GM19467 (cell line): ENCODE measurements around the gene APOL1.
"Not testable (repeated sequence)": the region's sequence is repeated elsewhere in the genome, so short reads cannot be mapped to it uniquely, and the experiment has no call there.

ENCODE experiments used
- ATAC-seq: cut with Tn5 transposase; IDR thresholded peaks from one replicate; pipeline ENCODE4 v1.9.1; 2021; ENCODE audit warnings: mild to moderate bottlenecking, moderate library complexity; ENCODE audit not compliant: unreplicated experiment

APOL1 gene, protein sequence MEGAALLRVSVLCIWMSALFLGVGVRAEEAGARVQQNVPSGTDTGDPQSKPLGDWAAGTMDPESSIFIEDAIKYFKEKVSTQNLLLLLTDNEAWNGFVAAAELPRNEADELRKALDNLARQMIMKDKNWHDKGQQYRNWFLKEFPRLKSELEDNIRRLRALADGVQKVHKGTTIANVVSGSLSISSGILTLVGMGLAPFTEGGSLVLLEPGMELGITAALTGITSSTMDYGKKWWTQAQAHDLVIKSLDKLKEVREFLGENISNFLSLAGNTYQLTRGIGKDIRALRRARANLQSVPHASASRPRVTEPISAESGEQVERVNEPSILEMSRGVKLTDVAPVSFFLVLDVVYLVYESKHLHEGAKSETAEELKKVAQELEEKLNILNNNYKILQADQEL

DNA sequence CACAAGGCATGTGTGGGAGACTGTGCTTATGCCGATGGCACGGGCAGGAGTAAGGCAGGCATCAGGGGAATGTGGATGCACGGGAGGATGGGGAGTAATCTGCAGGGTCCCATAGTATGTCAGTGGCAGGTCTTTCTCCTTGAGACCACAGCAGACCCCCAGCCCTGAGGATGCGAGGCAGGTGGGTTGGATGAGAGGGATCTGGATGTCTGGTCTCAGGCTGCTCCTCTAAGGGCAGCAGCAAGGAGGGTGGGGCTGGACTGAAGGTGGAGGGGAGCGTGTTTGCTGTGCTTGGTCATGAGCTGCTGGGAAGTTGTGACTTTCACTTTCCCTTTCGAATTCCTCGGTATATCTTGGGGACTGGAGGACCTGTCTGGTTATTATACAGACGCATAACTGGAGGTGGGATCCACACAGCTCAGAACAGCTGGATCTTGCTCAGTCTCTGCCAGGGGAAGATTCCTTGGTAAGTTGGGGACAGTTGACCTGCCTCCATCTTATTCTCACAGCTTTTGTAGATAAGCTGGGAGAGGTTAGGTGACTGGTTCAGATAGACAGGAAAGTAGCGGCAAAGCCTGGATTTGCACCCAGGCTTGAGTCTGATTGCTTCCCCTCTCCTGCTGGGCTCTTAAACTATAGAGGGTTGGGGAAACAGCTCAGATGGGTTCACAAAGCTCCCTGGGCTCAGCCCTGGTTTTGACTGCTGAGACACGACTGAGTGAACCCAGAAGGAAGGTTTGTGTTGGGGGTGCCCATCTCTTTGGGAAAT is at the start of gene APOL1:
APOL1 (plus strand) TSS at position 380 of the 769 bp plus-strand sequence. CDS start 1,823 bp downstream, outside the sequence.
- ATAC-seq: no peak

DNA sequence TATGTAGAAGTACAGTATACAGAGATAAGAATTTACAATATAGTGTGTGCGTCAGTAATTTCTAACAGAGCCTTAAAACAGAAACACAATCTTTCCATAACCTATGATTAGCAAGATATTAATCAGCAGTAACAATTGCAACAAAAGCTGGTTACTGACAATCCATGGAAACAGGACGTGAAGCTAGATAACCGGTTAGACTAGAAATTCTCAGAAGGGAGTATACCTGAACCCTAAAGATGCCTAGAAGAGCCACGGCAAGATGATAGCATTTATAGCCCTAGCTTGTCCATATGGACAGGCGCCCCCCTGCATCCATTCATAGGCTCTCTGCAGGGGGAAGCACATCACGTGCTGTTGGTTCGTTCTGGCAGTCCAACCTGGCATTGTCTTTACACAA is 49.5 kb upstream of the APOL1 start:
- not testable (repeated sequence) for ATAC-seq

DNA sequence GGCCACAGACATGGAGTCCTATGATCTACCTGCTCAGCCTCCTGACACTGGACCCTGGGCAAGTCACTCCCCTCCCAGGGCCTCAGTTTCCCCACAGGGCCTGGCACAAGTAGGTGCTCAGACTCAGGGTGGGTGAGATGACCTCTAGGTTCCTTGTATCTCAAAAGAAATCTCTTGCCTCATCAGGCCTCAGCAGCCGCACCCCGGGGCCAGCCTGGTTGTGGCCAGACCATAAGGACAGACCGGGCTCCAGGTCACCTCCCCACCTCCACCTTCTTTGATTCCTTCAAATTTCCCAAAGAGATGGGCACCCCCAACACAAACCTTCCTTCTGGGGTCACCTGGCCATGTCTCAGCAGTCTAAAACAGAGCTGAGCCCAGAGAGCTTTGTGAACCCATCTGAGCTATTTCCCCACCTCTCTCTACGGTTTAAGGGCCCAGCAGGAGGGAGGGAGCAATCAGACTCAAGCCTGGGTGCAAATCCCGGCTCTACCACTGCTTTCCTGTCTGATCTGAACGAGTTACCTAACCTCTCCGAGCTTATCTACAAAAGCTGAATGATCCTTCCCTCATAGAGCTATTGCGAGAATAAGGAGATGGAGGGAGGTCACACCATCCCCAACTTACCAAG is 48.8 kb upstream of the APOL1 start:
- ATAC-seq: no peak

DNA sequence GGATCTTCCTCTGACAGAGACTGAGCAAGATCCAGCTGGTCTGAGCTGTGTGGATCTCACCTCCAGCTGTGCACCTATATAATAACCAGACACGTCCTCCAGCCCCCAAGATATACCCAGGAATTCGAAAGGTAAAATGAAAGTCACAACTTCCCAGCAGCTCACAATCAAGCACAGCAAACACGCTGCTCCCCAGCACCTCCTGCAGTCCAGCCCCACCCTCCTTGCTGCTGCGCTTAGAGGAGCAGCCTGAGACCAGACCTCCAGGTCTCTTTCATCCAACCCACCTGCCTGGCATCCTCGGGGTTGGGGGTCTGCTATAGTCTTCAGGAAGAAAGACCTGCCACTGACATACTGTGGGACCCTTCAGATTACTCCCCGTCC is 48.3 kb upstream of the APOL1 start:
- ATAC-seq: no peak

DNA sequence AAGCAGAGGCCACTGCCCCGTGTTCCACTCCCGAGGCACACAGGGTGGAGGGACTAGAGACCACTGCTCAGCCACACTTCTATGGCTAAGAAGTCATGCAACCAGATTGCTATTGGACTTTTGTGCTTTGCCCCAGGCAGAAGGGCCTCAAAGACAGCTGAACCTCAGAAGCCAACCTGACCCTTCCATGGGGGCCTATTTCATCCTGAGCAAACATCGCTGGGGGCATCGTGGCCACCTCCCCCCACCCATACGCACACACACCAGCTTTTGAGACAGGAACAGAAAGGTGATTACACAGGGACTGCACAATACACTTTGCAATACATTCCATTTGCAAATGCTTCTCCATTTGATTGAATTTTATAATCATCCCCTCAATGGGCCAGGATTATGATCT is 47.4 kb upstream of the APOL1 start:
- not testable (repeated sequence) for ATAC-seq

DNA sequence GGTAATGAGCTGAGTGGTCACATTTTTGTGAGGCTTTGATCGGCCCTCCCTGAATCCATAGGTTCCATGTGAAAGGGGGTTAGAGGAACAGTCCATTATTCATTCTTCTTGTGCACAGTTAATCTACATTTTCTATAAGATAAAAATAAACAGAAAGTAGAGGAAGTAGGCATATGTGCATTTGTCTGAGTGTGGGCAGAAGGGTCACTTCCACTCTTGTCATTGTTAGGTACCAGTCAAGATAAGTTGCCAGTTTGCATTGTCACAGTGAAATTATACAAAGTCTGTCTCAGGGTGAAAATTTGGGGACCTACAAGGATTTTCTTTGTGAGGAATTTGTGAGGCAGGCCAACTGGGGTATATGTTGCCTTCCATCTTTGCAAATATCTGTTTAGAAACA is 46.7 kb upstream of the APOL1 start:
- no peak for ATAC-seq

- no peak for ATAC-seq
These were observed 44.7 kb upstream of the APOL1 start for GRCh38 chr22:36208162-36208765.

DNA sequence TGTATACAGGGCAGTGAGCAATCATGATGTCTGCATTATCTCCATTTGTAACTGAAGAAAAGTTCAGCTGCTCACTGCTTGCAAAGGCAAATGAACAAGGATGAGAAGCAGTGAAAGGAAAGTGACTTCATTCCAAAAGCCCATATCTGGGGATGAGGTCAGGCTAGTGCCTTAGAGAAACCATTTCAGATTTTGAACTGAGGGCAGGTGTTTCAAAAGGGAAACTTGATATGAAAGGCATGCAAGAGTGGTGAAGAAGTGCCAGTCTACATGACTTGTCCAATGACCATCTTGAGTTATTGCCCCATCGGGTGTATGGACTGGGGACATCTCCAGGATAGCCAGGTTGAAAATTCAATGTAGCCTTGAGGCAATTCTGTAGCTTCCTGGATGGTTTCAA is 44.0 kb upstream of the APOL1 start:
- no peak for ATAC-seq

- not testable (repeated sequence) for ATAC-seq
These were observed 43.4 kb upstream of the APOL1 start for GRCh38 chr22:36209488-36209908.

GRCh38 chr22:36210224-36210623 is 42.7 kb upstream of the APOL1 start:
- ATAC-seq: no peak

- no peak for ATAC-seq
These were observed 41.6 kb upstream of the APOL1 start for GRCh38 chr22:36211237-36211861.

DNA sequence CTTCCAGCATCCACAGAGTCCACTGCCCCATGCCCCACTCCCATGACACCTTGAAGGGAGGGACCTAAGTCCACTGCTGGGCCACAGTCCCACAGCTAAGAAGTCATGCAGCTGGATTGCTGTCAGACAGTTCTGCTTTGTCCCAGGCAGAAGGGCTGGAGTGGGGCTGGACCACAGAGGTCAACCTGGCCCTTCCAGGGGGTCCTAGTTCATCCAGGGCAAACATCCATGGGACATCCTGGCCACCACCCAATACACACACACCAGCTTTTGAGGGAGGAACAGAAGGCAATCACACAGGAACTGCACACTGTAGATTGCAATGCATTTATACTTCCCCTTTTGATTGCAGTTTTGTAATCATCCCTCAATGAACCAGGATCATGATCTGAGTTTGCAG is 40.0 kb upstream of the APOL1 start:
- no peak for ATAC-seq

- ATAC-seq: no peak
These were observed 39.3 kb upstream of the APOL1 start for GRCh38 chr22:36213586-36213985.

DNA sequence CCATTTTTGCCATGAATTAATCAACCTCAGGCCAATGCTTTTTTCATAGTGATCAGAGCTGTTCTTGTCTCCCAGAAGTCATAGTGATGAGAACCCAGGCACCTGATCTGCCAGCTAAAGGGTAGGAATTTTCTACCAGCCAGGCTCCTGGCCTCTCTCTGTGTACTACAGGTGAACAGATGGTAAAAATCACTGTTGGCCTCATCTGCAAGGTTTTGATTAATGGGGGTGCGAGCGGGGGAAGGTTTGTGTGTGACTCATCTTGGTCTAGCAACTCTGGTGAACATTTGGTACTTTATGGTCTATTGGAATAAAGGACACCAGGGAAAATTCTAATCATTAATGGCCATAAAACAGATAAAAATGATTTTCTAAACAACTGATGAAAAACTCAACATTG is 37.0 kb upstream of the APOL1 start:
- ATAC-seq: no peak

DNA sequence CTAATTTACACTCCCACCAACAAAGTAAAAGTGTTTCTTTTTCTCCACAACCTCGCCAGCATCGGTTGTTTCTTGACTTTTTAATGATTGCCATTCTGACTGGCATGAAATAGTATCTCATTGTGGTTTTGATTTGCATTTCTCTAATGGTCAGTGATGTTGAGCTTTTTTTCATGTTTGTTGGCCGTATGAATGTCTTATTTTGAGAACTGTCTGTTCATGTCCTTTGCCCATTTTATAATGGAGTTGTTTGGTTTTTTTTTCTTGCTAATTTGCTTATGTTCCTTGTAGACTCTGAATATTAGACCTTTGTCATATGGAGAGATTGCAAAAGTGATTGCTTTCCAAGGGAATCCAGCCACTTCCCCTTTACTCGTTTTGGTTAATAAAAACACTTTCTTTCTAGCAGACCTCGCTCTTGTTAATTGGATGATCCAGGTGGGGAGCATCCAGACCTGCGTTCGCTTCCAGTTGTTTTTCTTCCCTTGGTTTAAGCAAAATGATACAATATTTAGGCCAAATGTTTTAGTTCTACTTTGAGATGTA is 34.2 kb upstream of the APOL1 start:
- no peak for ATAC-seq

- ATAC-seq: no peak
These were observed 32.4 kb upstream of the APOL1 start for GRCh38 chr22:36220451-36220921.

DNA sequence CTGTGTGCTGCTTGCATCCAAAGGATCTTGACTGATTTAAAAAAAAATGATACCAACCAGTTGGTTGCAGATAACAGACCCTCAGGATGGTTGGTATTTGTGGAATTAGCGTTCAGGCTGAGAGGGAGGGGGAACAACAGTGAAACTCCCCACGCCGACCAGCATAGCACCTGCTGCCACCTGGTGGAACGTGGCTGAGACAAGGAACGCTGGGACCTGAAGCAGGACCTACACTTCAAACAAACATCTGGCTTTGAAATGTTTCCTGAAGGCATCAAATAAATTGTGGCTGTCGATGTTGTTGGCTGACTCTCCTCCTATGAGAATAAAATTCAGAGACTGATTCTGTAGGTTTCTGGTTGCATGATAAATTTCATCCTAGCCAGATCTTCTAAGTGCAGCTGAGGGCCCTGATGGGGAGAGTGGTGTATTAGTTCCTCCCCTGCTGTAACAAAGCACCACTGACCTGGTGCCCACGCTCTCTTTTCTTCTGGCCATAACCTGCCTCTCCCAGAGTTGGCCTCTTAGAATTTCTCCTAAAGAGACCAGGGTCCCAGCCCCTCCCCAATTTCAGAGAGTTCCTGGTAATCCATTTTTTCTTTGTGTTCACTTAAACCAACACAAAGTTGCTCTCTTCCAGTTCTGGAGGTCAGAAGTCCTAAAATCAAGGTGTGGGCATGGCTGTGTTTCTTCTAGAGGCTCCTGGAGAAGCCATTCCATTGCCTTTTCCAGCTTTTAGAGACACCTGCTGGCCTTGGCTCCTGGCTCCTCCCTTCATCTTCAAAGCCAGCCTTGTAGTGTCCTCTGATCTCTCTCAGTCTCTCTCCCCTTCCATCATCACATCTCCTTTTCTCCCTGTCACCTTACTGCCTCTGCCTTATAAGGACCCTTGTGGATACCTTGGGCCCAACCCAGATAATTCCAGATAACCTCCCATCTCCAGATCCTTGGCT is 30.9 kb upstream of the APOL1 start:
- no peak for ATAC-seq

DNA sequence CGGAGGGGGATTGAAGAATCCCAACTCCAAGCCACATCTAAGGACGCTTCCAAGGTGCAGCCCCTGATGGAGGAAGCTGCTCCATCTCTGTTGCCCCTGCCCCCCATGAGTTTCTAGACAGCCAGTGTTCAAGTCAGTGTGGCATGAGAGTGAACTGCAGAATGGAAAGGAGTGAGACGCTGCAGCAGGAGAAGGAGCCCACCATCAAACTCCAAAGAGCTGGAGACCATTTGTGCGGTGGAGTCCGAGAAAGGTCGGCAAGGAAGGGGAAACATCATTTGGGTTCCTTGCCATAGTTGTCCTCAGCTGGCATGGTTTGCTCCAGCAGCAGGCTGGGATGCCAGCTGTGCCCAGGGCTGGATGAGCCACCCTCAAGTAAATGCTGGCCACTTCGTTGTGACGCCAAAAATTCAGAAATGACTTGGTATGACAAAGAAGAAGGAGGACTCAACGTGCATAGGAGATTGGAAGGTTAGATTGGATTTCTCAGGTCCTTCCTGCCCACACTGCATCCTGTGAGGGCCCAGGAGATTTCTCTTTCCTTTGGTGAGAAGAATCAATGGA is 30.0 kb upstream of the APOL1 start:
- no peak for ATAC-seq

- no peak for ATAC-seq
These were observed 29.4 kb upstream of the APOL1 start for GRCh38 chr22:36223504-36223903.
